Stimulated activated CD8-positive, alpha-beta memory T cell treated with anti-CD3 and anti-CD28 coated beads, Interleukin-15, amount 100 ng/mL, for 4 hours (primary cell): Measurements from ENCODE around the gene SLC38A10.
"Not testable (repeated sequence)": the region's sequence is repeated elsewhere in the genome, so short reads cannot be mapped to it uniquely, and the experiment has no call there.

Experiments used
- DNase-seq, 2 donors: peaks; one replicate each; pipeline ENCODE4 v3.0.0-alpha.2; 2020; ENCODE audit warnings: low read depth in 2 of 2

Gene SLC38A10

DNA sequence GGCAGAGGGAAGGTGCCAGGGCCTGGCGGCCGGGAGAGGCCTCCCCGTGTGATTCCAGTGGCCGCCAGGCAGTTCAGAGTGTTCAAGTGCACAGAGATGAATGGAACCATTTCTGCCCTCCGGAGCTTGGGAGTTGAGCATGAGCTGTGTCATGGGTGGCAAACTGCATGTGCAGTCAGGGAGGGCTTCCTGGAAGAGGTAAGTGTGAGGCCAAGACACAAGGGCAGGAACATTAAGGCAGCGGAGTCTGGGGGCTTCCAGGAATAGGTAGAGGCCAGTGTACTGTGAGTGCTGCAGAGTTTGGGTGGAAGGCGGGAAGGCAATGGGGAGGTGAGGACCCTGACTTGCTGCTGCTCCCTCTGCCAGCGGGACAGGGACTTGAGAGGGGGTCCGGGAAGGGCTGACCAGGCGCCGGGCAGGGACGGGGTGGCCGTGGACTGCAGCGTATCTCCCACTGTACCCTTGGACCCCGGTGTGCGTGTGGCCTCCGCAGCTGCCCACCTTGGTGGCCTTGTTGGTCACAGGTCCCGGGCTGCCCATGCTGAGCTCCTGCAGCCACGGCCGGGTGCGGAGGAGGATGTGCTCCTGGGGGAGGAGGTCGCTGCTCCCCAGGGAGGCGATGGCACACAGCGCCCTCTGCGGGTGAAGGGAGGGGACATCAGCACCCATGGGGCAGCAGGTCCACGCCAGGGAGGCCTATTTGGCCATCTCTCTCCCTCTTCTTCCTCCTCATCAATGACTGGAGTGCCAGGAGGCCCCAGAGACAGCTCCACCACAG lies 64.9 kb downstream of the SLC38A10 start:
- no peak for DNase-seq

DNA sequence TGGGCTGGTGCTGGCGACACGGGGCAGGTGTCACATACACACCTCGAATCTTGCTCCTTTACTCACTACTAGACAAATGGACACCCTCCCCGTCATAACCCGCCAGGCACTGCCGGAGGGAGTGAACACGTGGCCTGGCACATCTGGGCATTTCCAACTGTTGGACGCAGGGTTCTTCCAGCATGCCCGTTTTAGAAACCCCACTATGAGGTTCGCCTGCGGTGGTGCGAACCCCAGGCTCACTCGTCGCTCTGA lies 65.5 kb downstream of the SLC38A10 start:
- no peak for DNase-seq

DNA sequence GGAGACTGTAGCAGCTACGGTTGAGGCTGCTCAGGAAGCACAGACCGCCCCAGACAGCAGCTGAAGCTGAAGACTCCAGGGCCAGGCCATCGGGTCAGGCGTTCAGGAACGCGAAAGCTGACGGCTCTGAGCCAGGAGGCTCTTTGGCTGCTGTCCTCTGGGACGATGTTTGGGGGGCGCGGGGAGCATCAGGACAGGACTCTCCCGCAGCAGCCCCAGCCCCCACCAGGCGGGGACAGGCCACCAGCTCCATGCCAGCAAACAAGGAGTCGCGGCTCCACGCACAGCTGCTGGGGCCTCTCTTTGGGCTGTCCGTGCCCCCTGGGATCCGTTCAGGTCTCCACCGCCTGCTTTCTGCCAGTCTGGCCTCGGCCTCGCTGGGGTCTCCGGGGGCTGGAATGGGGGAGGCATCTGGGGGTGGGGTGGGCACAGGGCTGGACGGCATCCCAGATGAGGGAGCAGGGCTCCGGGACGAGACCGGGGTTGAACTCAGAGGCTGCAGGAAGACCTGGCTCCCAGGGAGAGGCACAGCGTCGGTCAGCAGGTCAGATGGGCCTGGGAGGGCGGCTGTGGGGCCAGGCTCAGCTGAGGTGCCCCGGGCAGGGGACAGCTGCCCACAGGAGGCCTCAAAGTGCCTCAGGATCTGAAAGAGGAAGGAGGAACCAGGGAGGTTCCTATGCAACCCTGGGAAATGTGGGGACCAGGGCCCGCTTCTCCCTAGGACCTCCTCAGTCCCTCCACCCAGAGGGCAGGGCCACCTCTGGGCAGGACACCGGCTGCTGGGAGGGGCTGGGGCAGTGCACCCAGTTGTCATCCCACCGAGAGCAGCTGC lies 66.1 kb downstream of the SLC38A10 start:
- DNase-seq, result no peak

DNA sequence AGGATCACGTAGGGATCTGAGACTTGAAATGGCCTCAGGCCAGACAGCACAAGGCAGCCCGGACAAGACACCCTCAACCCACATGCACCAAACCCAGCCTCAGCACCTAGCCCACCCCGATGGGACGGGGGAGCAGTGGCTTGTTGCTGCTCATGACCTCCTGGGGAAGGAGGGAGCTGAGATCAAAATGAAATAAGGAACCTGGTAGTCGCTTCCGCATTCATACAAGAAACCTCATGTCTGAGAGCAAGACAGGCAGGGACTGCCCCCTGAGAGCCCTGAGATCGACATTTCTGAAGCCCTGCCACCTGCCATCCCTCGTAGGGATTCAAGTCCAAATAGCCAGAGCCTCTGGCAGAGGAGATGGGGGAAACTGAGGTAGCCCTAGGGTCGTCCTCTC lies 66.7 kb downstream of the SLC38A10 start:
- no peak for DNase-seq

DNA sequence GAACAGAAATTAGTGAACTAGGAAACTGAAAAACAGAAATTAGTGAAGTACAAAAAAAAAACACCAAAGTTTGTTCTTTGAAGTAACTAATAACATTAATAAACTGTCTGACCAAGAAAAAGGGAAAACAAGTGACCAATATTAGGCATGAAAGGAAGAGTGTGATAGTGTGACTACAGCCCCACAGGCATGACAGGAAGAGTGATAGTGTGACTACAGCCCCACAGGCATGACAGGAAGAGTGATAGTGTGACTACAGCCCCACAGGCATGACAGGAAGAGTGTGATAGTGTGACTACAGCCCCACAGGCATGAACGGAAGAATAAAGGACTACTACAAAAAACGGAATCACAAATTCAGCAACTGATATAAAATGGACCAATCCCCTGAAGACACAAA lies 67.5 kb downstream of the SLC38A10 start:
- DNase-seq, result not testable (repeated sequence)

DNA sequence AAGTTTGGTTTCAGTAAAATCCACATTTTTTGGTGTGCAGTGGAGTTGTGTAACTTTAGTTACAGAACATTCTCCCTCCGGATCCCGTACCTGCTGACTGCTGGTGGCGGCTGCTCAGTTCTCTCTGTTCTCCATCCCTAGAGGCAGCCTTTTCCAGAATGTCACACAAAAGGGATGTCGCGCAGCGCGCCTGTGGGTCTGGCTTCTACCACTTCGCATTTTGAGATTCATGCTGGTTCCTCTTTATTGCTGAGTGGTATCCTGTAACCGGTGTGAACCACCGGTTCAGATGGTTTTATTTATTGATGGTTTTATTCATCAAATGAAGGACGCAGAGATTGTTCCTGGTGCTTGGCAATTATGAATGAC lies 71.4 kb downstream of the SLC38A10 start:
- DNase-seq, result no peak

DNA sequence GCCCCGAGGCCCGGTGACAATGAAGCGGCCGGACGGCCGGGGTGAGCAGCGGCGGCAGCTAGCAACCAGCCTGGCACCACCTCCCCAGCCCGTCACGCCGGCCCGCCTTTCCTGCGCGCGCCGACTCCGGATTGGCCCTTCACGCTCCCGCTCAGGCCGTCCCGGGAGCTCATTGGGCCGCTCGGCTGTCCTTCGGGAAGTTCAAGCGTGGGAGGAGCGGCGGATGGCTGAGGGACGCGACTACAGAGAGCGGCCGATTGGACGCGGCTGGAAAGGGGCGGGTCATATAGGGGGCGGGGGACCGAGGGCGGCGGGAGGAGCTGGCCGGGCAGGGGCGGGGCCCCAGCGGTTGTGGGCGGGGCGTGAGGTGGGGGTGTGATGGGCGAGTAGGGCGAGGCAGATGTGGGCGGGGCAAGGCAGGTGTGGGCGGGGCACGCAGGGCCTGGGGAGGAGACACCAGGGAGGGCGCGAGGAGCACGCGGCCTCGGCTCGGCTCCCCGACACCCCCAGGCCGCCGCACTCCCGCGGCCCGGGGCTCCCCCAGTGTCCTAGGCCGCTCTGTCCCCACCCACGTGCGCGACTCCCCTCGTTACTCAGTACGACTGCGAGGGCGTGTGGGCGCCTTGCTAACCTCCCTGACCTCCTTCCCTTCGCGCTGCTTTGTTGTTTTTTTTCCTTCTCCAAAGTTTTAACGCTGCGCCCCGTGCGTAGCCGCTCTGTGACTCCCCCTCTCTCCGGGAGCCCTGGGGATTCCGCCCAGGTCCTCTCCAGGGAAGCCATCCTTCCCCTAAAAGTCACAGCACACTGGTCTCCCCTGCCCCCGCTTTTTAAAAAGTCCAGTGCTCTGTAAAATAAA lies 72.0 kb downstream of the SLC38A10 start, which contains the start of gene CEP131:
Gene CEP131, minus strand, starts transcription at position 60 of the 856 bp plus-strand sequence. CDS start 2,909 bp downstream, outside the sequence.
- peak; percentile 98 to 99 for DNase-seq

DNA sequence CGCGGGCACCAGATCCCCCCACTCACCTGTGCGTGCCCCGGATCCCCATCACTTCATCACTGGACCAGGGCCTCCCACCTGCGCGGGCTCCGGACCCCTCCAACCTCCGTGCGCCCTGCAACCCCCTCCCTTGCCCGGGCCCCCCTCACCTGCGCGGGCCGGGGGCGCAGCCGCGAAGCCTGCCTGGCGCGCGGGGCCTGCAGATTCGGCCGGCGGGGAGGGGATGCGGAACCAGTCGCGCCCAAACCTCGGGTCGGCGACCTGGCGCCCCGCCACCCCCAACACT lies 72.5 kb downstream of the SLC38A10 start:
- DNase-seq, result no peak

DNA sequence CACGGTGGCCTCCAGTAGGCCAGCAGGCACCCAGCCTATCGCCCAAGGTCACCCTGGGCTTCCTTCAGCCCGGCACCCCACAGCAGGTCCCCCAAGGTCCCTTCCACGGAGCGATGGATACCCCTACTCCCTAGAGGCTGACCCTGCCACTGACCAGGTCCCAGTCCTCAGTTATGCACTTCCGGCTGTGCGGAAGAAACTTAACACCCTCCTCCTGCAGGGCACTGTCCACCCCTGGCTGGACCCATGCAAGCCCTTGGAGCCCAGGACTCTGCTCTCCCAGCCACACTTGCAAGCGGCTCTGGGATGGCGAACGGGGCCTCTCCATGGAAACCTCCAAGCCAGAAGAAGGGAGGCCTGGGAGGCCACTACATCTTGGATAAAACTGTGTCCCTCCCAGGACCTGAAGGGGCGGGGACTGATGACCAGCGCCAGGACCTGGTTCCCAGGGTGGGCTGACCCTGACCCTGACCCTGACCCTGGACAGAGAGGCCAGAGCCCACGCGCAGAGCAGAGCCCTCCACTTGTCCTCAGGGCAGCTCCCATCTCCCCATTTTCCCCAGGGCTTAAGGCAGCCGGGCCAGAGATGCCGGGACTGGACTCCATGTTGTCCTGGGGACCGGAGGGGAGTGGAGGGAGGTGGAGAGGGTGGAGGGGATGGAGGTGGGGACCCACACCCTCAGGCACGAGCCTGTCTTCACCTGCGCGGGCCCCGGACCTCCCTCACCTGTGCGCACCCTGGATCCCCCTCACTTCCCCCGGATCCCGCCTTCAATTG lies 73.1 kb downstream of the SLC38A10 start:
- no peak for DNase-seq

DNA sequence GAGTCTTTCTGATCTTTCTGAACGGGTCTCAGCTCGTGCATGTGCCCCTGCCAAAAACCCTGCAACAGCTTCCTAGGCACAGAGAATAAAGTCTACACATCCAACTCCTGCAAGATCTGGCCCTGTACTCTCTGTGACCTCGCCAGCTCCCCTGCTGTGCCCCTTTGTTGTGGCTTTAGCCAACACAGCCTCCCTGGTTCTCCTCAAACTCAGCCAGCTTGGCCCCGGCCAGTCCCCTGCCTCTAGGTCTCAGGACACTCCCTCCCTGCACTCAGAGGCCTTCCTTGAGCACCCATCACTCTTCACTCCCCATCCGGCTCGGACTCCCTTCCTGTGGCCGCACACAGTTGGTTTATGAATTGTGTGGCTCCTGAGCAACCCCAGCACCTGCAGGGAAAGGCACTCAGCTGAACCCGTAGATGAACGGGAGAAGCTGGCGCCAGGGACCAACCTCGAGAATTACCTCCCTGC lies 73.7 kb downstream of the SLC38A10 start:
- no peak for DNase-seq

DNA sequence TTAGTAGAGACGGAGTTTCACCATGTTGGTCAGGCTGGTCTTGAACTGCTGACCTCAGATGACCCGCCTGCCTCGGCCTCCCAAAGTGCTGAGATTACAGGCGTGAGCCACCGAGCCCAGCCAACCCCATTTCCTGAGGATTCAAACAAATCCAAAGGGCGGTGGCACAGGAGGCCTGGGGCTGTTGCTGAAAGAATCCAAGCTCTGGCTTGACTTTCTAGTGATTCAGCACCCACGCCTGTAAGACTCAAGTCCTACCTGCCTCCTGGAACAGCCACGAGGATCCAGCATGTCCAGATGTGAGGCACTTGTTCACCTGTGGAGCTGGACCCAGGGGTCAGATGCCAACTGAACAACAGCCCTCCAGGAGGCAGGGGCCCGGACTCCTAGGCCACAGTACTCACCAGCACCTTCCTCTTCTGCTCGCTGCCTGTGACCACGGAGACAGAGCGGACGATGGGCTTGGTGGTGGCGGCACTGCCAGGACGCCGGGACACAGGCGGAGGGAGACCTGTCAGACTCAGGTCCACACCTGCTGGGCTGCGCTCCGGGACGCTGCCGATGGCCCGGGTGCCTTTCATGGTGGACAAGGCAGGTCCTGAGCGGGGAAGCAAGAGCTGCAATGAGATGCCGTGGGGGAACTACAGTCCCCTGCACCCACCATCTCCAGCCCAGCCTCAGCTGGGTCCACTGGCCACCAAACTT lies 75.5 kb downstream of the SLC38A10 start:
- DNase-seq, result no peak

DNA sequence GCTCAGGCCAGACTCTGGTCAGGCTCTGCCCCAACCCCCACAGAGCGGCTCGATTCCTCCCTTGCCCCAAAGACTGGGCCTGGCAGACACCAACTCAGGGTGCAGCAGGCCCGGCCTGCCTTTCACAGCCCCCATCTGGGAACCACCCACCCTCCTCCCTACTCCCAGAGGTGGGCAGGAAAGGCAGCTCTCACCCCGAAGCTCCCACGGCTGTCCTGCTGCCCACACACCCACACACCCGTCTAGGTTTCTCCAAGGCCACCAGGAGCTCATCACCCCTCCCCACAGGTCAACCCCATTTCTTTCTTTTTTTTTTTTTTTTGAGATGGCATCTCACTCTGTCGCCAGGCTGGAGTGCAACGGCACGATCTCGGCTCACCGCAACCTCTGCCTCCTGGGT lies 76.1 kb downstream of the SLC38A10 start:
- no peak for DNase-seq

DNA sequence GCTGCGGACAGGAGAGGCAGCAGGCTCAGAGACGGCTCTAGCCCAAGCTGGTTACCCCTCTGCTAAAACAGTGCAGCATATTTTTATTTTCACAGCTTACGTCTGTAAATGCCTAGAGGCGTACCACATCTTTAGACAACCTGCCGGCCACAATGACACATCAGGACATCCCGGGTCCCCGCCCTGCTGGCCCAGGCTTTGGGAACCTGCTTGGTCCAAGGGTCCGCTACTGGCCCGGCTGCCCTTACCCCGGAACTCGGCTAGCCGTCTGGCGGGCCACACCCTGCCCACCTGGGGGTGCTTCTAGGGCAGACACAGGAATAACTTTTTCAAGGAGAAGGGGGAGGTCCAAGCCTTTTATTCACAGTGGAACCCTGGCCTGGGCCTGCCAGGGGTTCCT lies 76.6 kb downstream of the SLC38A10 start:
- no peak for DNase-seq

DNA sequence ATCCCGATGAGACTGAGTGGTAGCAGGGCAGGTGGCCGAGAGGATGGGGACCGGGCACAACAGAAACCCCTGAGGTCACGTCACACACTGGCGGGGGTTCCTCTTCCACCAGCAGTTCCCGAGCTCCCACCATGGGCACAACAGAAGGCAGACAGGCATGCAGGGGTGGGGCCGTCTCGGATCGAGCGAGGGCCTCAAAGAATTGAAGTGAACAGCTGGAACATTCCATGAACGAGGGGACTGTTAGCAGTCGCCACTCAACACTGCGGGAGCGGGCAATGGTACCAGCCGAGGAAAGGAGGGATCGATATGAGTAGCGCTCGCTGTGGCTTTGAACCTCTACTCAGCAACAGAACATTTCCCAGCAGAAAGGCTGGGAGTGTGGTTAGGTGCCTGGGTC lies 77.6 kb downstream of the SLC38A10 start:
- DNase-seq, result no peak

DNA sequence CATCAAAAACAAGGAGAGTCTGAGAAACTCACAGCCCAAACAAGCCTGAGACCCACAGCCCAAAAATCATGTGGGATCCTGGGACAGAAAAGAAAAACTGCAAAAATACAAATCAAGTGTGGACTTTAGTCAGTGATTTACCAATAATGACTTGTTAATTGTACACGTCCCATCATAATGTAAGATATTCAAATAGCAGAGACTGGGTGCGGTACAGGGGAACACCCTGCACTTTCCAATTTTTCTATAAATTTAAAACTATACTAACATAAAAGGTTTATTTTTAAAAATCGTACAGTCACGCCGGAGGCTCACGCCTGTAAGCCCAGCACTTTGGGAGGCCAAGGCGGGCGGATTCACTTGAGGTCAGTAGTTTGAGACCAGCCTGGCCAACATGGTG lies 81.1 kb downstream of the SLC38A10 start:
- no peak for DNase-seq

DNA sequence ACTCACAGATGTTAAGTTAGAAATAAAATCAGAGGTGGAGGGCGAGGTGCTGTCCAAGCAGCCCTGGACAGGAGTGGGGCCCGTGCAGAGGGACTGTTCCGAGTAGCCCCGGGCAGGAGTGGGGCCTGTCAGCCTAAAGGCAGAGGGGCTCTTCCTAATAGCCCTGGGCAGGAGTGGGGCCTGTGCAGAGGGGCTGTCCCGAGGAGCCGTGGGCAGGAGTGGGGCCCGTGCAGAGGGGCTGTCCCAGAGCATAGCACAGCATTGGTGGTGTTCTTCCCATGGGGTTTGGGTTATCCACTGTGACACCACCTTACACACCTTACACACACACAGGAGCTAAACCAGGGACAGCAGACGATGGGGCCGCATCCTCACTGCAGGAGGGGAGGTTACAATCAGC lies 82.7 kb downstream of the SLC38A10 start:
- no peak for DNase-seq

DNA sequence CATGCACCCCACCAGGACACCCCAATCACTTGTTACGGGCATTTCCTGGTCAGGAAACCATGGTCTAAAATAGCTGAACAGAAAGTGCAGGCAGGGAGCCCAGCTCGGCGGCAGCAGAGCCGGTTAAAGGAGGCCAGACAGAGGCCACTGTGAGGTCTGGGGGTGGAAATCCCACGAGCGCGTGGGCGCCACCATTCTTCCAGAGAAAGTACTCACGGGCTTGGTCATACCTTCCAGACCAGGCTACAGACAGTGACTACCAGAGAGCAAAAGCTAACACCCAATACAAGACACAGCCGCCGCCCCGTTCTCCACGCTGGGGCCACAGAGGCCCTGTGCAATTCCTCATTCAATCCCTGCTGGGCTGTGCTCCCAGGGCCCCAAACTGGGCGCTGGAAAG lies 84.2 kb downstream of the SLC38A10 start:
- no peak for DNase-seq

DNA sequence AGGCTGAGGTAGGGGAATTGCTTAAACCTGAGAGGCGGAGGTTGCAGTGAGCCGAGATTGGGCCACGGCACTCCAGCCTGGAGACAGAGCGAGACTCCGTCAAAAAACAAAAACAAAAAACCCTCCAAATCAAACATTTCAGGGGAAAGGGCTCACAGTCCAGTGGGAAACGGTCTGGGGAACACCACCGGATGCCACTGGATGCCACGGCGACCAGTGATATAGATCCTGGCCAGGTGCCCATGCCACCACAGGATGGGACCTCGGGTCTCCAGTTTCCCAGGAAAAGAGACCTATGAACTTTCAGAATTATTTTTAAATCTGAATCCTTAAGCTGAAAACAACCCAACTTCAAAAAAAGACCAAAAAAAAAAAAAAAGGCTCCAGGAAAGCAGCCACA lies 84.6 kb downstream of the SLC38A10 start:
- DNase-seq, result no peak

DNA sequence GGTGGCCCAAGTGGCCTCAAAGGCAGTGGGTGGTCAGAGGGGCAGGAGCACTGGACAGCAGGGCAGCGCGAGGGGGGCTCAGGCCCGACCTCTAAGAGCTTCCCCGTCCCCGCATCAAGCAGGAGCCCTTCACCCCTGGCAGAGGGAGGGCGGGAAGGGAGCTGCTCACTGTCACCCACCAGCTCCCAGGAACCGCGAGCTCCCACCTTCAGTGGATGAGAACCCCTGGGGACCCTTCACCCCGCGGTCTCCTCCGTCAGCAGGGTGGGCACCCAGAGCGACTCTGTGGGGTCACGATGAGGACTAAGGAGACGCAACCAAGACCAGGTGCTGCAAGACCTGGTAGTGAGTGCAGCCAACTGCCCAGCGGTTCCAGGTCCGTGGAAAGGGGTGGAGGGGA lies 86.0 kb downstream of the SLC38A10 start:
- DNase-seq, result no peak

DNA sequence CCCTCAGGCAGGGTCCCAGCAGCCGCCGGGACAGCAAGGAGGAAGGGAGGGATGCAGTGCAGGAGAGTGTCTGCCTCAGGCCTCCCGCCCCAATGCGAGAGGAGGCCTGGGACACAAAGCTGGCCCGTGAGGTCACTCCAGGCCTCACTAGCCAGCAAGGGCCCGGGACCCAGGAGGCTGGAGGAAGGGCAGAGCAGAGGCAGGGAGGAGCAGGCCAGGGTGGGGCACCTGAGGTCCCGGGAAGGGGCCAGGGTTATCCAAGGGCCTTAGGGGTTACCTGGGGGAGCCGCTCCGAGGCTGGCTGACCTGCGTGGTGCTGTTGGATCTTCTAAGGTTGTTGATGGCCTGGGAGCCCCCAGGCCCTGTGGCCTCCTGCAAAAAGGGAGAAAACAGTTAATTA lies 86.5 kb downstream of the SLC38A10 start:
- DNase-seq, result no peak
